Measurements from ENCODE around the gene PI16.
A peak's percentile ranks its signal among the peaks of the same experiment; 100 is the strongest.
"Not testable (repeated sequence)": the region's sequence is repeated elsewhere in the genome, so short reads cannot be mapped to it uniquely, and the experiment has no call there.

Gene PI16

DNA sequence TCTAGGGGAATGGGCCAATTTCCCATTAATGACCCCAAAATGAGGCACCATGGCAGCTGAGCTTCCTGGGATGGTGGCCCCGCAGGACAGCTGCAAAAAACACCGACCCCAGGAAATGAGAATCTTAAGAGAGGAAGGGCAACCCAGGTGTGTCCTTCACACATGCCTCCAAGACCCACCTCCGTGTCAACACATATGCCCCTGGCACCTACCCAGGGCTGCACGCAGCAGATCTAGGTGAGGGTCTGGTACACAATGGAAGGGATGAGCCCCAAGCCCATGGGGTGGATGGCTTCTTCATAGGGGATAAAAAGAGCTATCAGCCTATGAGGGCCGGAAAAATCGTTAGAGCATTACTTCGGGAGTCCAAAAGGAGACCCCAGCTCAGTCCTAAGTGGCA is 22.0 kb downstream of the PI16 start:
- DNase-seq, result no peak

GRCh38 chr6:36976931-36977330 is 22.4 kb downstream of the PI16 start:
- DNase-seq, result no peak

- no peak for DNase-seq
These were observed 23.0 kb downstream of the PI16 start for GRCh38 chr6:36977470-36977941.

DNA sequence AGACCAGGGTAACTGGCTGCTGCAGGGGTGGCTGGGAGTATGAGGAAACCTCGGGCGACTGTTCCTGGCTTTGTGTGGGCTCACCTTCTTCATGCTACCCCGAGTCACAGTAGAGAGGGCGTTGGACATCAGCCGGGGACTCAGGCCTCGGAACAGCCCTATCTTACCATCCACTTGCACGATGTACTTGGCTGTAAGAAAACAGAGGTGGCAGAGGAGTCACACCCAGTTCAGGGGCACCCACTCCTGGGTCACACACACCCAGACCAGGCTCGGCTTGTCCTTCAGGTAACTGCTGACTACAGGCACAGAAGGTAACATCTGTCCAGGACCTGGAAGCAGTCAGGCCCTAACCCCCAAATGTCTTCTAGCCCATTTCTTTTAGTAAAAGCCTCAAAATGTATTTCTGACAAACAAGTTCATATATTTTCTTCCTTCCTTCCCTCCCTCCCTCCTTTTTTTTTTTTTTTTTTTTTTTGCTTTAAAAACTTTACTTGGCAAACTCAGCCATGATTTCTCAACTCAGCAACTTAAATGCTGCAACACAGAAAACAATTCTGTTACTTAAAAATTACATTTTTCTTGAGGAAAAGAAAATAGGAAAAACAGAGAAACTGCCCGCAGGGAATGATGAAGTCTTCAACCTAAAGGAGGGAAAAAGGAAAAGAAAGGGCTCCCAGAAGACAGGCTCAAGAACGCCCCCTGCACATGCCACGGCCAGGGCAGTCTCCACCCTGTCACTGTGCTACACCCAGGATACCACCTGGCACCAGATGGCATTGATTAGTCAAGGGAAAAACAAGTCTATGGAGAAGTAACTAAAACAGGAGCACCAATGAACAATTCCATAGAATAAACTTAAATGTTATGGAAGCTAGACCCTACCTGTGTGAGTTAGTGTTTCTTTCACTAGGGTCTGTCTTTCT is 24.1 kb downstream of the PI16 start:
- no peak for DNase-seq

GRCh38 chr6:36979347-36979742 is 24.8 kb downstream of the PI16 start:
- no peak for DNase-seq

DNA sequence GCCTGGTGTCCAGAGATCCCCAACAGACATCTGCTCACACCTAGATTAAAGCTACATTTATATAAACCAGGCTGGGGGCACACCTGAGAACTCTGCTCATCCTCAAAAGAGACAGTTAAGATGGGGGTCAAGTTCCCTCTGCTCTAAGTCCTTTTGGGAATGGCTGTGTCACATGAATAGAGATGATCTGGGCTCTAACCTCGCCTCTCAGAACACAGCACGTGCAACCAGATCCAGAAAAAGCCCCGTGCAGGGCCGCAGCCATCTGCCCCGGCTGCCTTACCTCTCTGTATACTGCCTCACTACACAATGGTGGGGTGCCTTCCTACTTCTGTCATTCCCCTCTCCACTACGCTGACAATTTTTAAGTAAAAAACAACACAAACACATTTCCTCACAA is 25.6 kb downstream of the PI16 start:
- DNase-seq, result no peak

DNA sequence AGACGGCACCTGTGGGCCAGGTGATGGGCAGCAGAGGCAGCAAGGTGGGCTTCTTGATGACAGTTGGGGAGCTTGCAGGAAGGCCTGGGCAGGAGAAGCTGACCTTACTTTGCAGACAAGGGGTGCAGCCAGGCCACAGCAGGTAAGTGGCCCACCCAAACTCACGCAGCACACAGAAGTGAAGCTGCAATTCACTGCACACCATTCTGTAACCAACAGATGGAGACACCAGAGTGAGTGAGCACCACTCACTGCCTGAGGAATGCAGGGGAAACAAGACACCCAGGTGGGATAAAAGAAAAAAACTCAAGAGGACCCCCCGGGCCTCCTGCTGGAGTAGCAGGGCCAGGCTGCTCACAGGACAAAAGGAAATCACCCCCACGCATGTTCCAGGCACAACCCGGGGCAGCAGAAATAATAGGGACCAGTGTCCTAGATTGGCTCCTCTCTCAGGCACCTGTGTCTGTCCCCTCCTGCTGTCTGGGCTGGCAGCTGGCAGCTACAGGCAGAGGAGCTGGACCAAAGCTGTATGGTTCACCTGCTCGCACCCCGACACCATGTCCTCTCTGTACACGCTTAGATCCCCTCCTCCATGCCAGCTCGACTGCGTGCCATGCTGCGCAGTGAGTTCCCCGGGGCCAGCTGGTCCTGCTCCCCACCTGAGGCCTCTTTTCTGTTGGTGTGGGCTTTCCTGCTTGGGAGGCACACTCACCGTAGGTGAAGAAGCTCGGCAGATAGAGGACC is 26.5 kb downstream of the PI16 start:
- no peak for DNase-seq

GRCh38 chr6:36983538-36983937 is 29.0 kb downstream of the PI16 start:
- no peak for DNase-seq

DNA sequence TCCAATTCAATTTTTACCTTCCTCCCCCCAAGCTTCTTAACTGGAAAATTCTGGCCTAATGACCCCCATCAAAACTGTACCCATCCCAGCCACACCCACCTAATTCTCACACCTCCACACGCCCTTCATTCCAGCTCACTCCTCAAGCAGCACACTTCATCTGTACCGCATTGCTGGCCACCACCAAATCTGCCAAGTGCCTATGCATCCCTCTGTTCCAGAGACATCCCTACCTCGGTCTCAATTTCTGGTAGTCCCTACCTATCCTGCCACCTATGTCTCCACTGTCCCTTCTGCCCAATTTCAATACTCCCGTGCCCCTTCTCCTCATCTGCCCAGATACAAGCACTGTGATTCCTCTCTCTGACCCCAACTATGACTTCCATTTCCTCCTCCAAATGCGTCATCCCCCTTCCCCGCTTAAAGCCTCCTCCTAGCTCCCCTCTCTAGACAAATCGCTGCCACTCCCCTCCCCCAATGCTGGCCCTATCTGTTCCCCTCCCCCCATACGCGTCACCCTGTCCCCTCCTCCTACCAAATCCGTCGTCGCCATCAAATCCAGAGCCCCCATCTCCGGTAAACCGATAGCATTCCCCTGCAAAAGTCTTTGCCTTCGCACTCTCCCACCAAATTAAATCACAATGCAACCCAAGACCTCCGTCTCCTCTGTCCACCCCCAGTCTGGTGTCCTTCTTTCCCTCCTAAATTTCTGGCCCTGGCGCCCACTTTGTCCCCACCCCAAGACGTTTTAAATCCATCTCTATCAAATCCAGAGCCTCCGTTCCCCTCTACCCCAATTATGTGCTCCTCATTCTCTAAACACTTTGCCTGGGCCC is 30.3 kb downstream of the PI16 start:
- peak; percentile 43 to 50 for DNase-seq

- no peak for DNase-seq
These were observed 30.9 kb downstream of the PI16 start for GRCh38 chr6:36985417-36985807.

GRCh38 chr6:36985808-36986703 is 31.5 kb downstream of the PI16 start, which contains the start of gene MTCH1:
MTCH1 (minus strand) TSS chr6:36986196; CDS start chr6:36986173, 23 bp downstream.
- DNase-seq, result peak; percentile 85 to 89

DNA sequence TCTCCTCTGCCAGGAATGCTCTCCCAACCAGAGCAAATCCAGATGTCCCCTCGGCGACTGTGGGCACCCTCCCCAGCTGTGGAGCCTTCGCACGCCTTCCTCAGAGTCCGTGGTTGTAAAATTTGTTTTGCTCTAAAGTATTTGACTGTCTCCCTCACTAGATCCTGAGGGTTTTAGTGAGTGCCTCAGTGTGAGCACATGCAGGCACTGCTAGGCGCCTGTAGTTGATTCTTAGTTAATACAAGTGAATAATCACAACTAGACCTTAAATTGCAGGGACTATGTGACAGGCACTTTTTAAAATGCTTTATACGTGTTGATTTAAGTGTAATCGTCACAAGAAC is 32.1 kb downstream of the PI16 start:
- no peak for DNase-seq

DNA sequence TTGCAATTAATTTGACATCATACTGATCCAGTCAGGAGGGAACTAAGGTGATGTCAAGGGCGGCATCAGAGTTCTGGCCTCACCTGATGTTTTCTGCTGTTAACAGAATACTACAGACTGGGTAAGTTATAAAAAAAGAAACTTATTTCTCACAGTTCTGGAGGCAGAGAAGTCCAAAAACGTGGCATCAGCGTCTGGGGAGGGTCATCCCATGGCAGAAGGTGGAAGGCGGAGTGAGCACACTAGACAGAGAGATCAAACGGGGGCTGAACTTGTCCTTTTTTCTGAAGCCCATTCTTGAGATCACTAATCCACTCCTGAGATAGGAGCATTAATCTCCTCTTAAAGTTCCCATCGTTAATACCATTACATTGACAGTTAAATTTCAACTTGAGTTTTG is 34.7 kb downstream of the PI16 start:
- DNase-seq, result no peak

DNA sequence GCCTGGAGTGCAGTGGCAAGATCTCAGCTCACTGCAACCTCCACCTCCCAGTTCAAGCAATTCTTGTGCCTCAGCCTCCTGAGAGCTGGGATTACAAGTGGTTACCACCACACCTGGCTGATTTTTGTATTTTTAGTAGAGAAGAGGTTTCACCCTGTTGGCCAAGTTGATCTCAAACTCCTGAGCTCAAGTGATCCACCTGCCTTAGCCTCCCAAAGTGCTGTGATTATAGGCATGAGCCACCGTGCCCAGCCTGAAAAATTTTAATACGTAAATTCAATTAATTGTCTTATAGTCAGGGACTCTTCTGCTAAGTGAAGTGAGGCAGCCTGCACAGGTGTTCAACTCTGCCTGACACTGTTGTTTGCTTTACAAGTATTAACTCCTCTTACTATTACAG is 35.9 kb downstream of the PI16 start:
- not testable (repeated sequence) for DNase-seq

- DNase-seq, result no peak
These were observed 43.5 kb downstream of the PI16 start for GRCh38 chr6:36997811-36998722.

GRCh38 chr6:36998723-36999038 is 44.1 kb downstream of the PI16 start:
- DNase-seq, result no peak

DNA sequence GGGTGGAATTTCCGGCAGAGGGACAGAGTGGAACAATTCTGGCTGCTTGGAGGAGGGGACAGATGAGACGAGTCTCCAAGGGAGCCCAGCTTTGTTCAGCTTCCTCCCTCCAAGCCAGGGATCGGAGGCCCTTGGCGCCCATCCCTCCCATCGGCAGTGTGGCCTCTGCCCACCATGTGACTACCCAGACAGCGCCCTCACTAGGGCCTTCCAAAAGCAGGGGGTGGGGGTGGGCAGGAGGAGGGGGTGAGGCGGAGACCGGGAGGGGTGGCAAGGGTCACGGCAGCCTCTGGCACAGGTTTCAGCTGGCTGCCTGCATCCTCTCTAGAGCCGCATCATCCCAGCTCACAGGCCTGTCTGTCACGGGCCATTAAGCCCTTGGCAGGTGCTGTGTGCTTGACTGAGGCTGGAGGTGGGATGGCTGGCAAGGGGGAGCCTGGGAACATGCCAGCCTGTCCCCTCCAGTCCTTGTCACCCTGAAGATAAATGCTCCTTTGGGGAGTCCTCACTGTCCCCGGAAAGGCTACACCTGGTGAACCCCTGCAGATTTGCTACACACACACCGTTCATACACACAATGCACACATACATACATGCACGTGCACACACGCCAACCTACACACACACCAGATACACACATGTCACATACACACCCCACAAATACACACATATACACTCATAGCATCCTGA is 44.7 kb downstream of the PI16 start:
- no peak for DNase-seq

GRCh38 chr6:36999751-37000125 is 45.2 kb downstream of the PI16 start:
- no peak for DNase-seq

- no peak for DNase-seq
These were observed 49.8 kb downstream of the PI16 start for GRCh38 chr6:37004044-37004980.
